Upper lobe of right lung (tissue), 1 donor: Measurements from ENCODE around the gene CFAP299. TPM values are rescaled to one million over a fixed set of nuclear protein-coding genes. Genes with fewer than 3 reads are reported as not detected.

Experiments
- ATAC-seq: fragments of 200-7000 bp; cut with Tn5 transposase; one replicate; pipeline ENCODE4 v1.9.1; 2020; ENCODE audit warnings: mild to moderate bottlenecking, moderate library complexity
- DNase-seq: peaks from one replicate; pipeline ENCODE4 v3.0.0-alpha.2; 2020
- H3K27ac ChIP-seq: fragments of 200-600 bp; one replicate; pipeline ENCODE4 v1.8.0; 2022
- H3K27me3 ChIP-seq: fragments of 200-600 bp; one replicate; pipeline ENCODE4 v1.8.0; 2022; ENCODE audit warnings: mild to moderate bottlenecking
- H3K36me3 ChIP-seq: fragments of 200-600 bp; one replicate; pipeline ENCODE4 v1.8.0; 2022
- H3K4me1 ChIP-seq: fragments of 200-600 bp; one replicate; pipeline ENCODE4 v1.8.0; 2022
- H3K4me3 ChIP-seq: fragments of 200-600 bp; one replicate; pipeline ENCODE4 v1.8.0; 2022; ENCODE audit warnings: mild to moderate bottlenecking
- H3K9me3 ChIP-seq: fragments of 200-600 bp; one replicate; pipeline ENCODE4 v1.8.0; 2022
- intact Hi-C: fragments of 100-400 bp; cut with DNase I; formaldehyde crosslinking; loops from one replicate; pipeline ENCODE4 v1.11.0; 2022
- total RNA-seq: library from RNA; stranded (reverse); fragmentation: NEBNext Ultra II Directional; extraction: Animal tissue kit (Norgen Biotek cat#: 25700); gene quantifications from one replicate; pipeline ENCODE4 v1.2.1, GENCODE V29; 2021
- TF ChIP-seq, protein P1 (sequence below): fragments of 200-600 bp; IDR thresholded peaks from one replicate; pipeline ENCODE4 v1.8.0; 2022; ENCODE audit warnings: antibody characterized with exemption
- donor health status: DM: no; HTN: yes; CAD: no; lungs with severe emphysema.

Gene CFAP299
- total RNA-seq, 1 donor from 2014 or later, result not detected

- intact Hi-C loops, result no loop called here
- H3K27me3 ChIP-seq, result no peaks in the 10 kb centered on the region
- H3K36me3 ChIP-seq, result no peaks in the 10 kb centered on the region
- H3K4me3 ChIP-seq, result no peak overlapping the region
- ATAC-seq (no peak), DNase-seq (no peak)
- no peaks in the 10 kb centered on the region for H3K4me1 ChIP-seq
- TF ChIP-seq, protein P1, sequence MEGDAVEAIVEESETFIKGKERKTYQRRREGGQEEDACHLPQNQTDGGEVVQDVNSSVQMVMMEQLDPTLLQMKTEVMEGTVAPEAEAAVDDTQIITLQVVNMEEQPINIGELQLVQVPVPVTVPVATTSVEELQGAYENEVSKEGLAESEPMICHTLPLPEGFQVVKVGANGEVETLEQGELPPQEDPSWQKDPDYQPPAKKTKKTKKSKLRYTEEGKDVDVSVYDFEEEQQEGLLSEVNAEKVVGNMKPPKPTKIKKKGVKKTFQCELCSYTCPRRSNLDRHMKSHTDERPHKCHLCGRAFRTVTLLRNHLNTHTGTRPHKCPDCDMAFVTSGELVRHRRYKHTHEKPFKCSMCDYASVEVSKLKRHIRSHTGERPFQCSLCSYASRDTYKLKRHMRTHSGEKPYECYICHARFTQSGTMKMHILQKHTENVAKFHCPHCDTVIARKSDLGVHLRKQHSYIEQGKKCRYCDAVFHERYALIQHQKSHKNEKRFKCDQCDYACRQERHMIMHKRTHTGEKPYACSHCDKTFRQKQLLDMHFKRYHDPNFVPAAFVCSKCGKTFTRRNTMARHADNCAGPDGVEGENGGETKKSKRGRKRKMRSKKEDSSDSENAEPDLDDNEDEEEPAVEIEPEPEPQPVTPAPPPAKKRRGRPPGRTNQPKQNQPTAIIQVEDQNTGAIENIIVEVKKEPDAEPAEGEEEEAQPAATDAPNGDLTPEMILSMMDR, result no peak
- H3K27ac ChIP-seq, result no peak overlapping the region
- no peaks in the 10 kb centered on the region for H3K9me3 ChIP-seq
Observed at GRCh38 chr4:80301884-80302283, 33.6 kb upstream of the CFAP299 start.

DNA sequence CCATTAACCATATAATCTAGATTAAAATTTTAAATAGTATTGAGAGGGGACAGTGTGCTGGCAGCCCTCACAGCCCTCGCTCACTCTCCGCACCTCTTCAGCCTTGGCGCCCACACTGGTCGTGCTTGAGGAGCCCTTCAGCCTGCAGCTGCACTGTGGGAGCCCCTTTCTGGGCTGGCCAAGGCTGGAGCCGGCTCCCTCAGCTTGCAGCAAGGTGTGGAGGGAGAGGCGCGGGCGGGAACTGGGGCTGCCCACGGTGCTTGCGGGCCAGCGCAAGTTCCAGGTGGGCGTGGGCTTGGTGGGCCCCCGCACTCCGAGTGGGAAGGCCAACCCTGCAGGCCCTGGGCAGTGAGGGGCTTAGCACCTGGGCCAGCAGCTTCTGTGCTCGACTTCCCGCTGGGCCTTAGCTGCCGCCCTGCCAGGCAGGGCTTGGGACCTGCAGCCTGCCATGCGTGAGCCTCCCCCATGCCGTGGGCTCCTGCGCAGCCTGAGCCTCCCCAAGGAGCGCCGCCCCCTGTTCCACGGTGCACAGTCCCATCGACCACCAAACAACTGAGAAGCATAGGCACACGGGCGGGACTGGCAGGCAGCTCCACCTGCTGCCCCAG is 32.8 kb upstream of the CFAP299 start:
- Histone ChIP-seq H3K27me3 (no peaks in the 10 kb centered on the region), H3K9me3 (no peaks in the 10 kb centered on the region), H3K36me3 (no peaks in the 10 kb centered on the region), H3K4me1 (no peaks in the 10 kb centered on the region), H3K4me3 (no peak overlapping the region), H3K27ac (no peak overlapping the region)
- TF ChIP-seq, protein P1, result no peak
- DNase-seq (no peak), ATAC-seq (no peak)
- intact Hi-C loops, result no loop called here

DNA sequence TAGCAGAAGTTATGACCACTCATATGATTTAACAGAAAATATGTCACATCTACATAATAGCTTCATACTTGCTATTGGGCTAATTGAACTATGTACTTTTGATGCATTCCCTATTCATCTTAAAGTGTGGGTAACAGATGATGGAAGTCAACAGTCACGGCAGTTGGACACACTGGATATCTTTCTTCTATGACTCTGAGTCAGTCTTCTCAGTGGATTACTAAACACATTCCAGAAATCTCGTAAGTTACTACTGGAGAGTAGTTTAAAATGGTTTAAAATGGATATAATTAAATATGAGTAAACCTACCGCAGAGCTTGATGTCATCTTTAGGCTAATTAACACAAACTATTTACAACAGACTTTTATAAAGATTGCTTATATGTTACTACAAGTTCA is 30.1 kb upstream of the CFAP299 start:
- TF ChIP-seq, protein P1, result no peak
- H3K4me3 ChIP-seq, result no peak overlapping the region
- no peaks in the 10 kb centered on the region for H3K9me3 ChIP-seq
- ATAC-seq (no peak), DNase-seq (no peak)
- H3K36me3 ChIP-seq, result no peaks in the 10 kb centered on the region
- H3K4me1 ChIP-seq, result no peaks in the 10 kb centered on the region
- H3K27ac ChIP-seq, result no peak overlapping the region
- intact Hi-C loops, result no loop called here
- H3K27me3 ChIP-seq, result no peaks in the 10 kb centered on the region

GRCh38 chr4:80306260-80306659 is 29.3 kb upstream of the CFAP299 start:
- DNase-seq, result no peak
- no peak for ATAC-seq
- no peaks in the 10 kb centered on the region for H3K9me3 ChIP-seq
- H3K4me1 ChIP-seq, result no peaks in the 10 kb centered on the region
- no peaks in the 10 kb centered on the region for H3K36me3 ChIP-seq
- no peaks in the 10 kb centered on the region for H3K27me3 ChIP-seq
- H3K4me3 ChIP-seq, result no peak overlapping the region
- no peak overlapping the region for H3K27ac ChIP-seq
- TF ChIP-seq, protein P1, result no peak
- intact Hi-C loops, result no loop called here

DNA sequence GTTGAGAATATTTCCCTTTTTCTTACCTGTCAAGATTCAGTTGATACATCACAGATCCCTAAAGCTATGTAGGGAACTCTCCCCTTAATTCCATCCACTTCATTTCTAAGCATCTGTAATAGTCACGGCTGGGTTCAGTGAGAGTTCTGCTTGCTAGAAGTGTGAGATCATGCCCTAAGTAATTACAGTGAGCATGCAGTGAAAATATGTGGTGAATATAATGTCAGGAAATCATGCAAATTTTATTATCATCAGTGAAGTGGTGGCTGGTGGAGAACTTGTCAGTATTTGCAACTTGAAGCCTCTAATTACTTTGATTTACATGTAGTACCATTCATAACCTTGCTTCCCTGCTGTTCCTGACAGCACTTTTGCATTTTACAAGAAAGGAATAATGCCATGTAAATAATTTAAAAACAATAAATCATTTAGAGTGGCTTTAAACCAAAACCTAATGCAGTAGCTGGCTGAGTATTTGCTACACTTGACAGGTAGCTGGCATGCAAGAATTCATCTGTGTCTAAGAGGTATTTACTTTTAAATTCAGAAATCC is 28.3 kb upstream of the CFAP299 start:
- H3K36me3 ChIP-seq, result no peaks in the 10 kb centered on the region
- H3K27ac ChIP-seq, result no peak overlapping the region
- TF ChIP-seq, protein P1, result no peak
- DNase-seq (no peak), ATAC-seq (peak; percentile 55)
- H3K27me3 ChIP-seq, result no peaks in the 10 kb centered on the region
- no peaks in the 10 kb centered on the region for H3K4me1 ChIP-seq
- H3K9me3 ChIP-seq, result no peaks in the 10 kb centered on the region
- intact Hi-C loops, result no loop called here
- H3K4me3 ChIP-seq, result no peak overlapping the region
